GM18519 (cell line): Measurements from ENCODE around the gene SPEM3.

ENCODE experiments used
- ATAC-seq: cut with Tn5 transposase; IDR thresholded peaks from one replicate; pipeline ENCODE4 v1.9.1; 2021; ENCODE audit warnings: mild to moderate bottlenecking, moderate library complexity; ENCODE audit not compliant: unreplicated experiment, low FRiP score

The SPEM3 gene

GRCh38 chr17:7403727-7403976, 25.0 kb upstream of the SPEM3 start:
- no peak for ATAC-seq

DNA sequence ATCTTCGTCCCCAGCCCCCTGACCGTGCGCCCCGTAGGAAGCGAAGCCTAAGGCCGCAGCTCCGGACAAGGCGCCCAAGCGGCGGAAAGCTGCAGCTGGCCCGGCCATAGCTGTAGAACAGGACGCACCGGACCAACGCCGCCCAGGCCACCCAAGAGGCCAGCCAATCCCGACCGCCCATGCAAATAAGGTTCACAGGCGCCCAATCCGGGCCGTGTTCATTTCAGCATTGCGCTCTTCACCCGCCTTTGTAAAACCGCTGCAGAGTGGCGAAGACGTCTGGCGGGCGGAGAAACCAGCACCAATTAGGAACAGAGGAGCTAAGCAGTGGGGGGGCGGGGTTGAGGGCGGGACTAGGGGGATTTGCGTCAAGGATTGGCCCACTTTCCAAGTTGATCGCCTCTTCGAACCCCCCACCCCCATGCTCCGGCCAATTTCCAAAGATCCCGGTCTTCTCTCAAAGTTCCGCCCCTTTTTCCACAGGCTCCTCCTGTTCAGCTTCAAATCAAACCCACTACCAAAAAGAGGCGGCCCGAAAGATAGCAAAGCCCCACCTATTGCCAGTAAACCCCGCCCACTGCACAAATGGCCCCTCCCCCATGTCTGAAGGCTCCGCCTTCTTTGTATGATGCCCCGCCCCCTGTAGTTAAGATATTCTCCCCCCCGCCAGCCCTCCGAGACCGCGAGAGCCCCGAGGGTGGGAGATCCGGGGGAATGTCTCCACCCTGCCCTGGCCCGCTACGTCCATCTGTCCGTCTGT, 24.5 kb upstream of the SPEM3 start, which contains the start of gene TMEM256:
TMEM256 (minus strand) TSS at position 121 of the 760 bp plus-strand sequence; CDS start at position 108, 13 bp downstream.
- ATAC-seq, result peak; percentile 67

- ATAC-seq, result no peak
These were observed 23.8 kb upstream of the SPEM3 start for GRCh38 chr17:7404737-7405349.

DNA sequence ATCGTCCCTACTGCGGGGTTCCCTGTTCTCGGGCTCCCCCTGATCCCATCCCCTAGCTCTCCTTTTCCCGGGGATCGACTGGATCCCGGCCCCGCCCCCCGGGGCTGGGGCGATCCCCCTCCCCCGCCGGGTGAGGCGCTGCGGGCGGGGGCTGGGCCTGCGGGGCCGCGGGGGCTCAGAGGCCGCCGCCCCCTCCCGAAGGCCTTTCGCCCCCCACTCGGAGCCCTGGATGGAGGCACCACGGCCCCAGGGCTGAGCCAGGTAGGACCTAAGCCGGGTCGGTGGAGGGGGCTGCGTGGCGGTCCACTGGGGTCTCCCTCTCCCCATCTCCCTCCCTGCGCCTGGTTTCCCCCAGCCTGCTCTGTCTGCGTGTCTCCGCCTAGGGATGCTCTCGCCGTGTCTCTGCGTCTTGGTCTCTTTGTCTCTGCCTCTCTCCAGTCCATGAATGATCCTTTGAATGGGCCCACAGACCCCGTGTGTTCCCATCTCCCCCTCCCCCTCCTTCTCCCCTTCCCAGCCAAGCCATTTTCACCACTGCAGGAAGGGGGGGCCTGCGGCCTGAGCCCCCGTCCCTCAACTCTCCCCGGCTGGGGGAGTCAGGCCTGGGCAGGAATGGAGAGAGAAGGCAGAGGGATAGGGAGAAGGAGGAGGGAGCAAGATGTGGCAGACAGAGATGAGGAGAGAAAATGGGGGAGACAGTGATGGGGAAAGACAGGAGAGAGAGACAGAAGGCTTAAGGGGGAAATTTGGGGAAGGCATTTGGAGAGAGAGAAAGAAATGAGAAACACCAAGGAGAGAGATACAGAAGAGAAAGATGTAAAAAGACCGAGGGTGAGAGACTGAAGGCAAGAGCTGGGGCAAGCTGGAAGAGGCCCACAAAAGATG, 23.1 kb upstream of the SPEM3 start:
- no peak for ATAC-seq

DNA sequence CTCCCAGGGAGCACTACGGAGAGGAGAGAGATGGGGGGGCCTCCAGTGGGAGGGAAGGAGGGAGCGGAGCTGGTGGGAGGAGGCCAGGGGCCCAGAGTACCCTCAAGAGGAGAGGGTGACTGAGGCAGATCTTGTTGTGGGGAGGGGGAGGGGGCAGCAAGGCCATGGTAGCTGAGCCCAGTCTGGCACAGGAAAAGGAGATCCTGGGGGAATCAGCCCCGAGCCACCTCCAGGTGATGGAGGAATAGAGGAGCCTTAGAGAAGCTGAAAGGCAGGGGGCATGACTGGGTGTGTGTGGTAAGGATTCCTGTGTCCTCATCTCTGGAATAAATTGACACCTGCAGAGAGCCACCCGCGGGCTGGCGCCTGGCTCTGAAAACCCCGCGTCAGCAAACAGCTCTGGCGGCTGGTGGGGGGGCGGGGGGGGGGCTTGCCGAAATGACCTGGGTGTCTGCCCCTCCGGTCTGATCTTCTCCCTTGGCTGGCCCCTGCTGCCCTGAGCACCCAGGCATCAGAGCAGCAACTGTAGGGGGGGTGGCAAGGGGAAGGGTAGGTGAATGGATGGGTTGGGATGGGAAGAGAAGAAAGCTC, 22.3 kb upstream of the SPEM3 start:
- ATAC-seq, result no peak

- no peak for ATAC-seq
These were observed 21.6 kb upstream of the SPEM3 start for GRCh38 chr17:7407082-7407481.

GRCh38 chr17:7407485-7408251, 21.0 kb upstream of the SPEM3 start, which contains the start of gene NLGN2:
TSS of gene NLGN2 (plus strand) at chr17:7407845. CDS start at chr17:7408256, 411 bp downstream.
- no peak for ATAC-seq

GRCh38 chr17:7408252-7408727, 20.4 kb upstream of the SPEM3 start:
- no peak for ATAC-seq

GRCh38 chr17:7408863-7409262, 19.8 kb upstream of the SPEM3 start:
- no peak for ATAC-seq

DNA sequence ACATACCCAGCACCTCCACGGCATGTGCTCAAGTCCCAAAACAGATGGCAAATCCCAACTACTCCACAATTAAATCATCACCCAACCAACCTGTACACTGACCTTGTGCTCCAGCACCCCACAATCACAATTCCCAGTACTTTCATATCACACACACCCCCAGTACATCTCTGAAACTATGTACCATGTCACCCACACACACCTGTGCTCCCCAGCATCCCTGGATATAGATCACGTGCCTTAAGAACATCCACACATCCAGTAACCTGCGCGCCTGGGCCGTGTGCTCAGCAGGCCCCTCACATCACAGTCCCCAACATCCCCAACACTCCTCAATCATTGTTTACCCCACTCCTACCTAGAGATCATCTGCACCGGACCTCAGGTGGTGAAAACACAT, 18.9 kb upstream of the SPEM3 start:
- ATAC-seq, result no peak

DNA sequence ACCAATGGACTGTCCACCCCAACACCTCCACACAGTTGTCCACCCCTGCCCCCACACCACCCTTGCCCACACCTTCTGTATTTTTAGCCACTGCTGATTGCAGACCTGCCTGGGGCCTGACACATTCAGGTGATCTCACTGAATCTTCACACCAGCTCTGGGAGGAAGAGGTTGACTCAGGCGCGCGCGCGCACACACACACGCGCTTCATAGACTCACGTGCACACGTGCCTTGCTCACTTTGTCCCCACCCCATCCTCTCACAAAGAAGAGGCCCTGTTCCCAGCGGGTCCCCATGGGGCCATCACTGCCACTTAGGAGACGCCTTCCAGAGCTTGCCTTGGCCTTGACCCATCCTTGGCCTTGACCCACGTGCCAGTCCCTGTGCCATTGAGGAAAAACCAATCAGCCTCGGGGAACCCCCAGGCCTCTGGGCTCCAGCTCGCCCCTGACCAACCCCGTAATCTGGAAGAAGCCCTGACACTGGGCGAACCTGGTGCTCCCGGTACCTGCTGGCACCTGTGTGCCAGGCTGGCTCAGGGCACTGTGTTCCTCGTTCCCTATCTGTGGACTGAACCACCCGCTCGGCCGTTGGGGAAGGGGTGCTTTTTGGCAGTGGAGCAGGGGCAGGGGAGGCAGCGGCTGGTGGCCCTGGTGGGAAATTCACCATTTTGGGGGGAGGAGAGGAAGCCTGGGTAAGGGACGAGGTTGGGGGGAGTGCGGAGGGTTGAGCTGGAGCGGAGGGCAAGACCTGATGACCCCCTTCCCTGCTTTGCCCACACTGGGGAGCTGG, 17.8 kb upstream of the SPEM3 start:
- ATAC-seq, result no peak

GRCh38 chr17:7411427-7411750, 17.3 kb upstream of the SPEM3 start:
- ATAC-seq, result no peak

GRCh38 chr17:7413346-7413985, 15.2 kb upstream of the SPEM3 start:
- no peak for ATAC-seq

- ATAC-seq, result no peak
These were observed 13.8 kb upstream of the SPEM3 start for GRCh38 chr17:7414837-7415236.

GRCh38 chr17:7415784-7416183, 12.9 kb upstream of the SPEM3 start:
- no peak for ATAC-seq

DNA sequence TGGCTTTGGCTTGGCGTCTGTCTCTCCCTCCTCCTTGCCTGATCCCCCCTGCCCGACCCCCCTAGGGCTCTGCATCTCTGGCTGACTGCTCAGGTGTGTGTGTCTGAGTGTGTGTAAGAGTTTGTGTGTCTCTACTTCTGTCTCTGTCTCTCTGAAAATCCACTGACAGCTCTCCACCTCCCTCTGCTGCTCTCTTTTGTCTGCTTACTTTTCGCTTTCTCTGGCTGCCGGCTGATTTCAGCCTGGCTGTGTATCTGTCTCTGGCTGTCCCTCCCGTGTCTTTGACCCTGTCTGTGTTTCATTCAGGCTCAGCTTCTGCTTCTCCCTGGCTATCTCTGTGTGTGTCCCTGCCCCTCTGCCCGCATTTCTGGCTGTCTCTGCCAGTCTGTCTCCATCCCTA, 12.3 kb upstream of the SPEM3 start:
- no peak for ATAC-seq

DNA sequence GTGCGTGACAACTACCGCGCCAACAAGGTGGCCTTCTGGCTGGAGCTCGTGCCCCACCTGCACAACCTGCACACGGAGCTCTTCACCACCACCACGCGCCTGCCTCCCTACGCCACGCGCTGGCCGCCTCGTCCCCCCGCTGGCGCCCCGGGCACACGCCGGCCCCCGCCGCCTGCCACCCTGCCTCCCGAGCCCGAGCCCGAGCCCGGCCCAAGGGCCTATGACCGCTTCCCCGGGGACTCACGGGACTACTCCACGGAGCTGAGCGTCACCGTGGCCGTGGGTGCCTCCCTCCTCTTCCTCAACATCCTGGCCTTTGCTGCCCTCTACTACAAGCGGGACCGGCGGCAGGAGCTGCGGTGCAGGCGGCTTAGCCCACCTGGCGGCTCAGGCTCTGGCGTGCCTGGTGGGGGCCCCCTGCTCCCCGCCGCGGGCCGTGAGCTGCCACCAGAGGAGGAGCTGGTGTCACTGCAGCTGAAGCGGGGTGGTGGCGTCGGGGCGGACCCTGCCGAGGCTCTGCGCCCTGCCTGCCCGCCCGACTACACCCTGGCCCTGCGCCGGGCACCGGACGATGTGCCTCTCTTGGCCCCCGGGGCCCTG, 11.5 kb upstream of the SPEM3 start:
- no peak for ATAC-seq

DNA sequence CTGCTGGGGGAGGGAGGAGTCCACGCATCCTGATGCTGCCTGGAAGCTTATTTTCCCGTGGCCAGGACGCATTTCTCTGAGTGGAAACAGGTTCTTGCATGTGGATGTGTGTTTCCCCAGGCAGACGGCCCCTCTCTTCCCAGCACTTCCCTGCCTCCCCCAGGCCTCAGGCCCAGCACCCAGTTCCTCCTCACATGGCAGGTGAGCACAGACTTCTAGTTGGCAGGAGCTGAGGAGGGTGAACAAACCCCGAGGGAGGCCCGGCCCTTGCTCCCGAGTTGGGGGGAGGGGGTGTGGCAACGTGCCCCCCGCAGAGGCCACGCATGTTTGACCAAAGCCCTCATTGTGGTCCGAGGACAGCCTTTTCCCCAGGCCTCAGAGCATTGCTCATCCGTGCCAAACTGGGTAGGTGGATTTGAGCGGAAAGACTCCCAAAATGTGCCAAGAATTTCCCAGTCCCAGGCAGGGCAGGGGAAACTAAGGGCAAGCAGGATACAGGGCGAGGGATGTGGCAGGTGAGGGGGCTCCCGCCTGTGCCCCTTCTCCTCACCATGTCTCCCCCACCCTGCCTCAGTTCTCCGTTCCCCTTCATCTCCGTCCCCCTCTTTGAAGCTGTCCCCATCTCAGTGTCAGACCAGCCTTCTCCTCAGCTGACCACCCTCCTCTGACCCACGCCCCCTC, 10.0 kb upstream of the SPEM3 start:
- ATAC-seq, result no peak
